ENCODE data around the gene RAPGEF5. TPM values are rescaled to one million over a fixed set of nuclear protein-coding genes. Genes with fewer than 3 reads are reported as not detected.

The RAPGEF5 gene
- total RNA-seq, 4 donors from 2014 or later: 21.2 to 27.0 (median 24.1) TPM

DNA sequence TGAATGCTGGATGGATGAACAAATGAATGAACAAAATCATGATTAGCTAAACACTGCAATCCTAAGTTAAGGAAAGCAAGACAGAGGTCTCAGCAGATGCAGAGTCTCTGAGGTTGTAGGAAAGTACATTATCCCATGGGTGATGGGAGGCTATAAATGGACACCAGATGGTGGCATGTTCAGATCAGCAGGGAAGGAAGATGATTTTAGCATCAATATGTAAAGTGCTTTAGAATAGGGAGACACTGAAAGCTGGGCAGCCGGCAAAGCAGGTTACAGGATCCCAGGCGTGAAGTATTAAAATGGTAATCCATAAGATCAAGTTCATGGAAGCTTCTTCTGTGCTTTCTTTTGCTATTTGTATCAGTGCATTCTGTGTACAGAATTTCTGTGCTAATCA, 7.9 kb upstream of the RAPGEF5 start:
- Histone ChIP-seq H3K4me3 (no peak overlapping the region), H3K9me3 (no peaks in the 10 kb centered on the region), H3K36me3 (no peaks in the 10 kb centered on the region), H3K27me3 (no peaks in the 10 kb centered on the region), H3K27ac (replicated peaks in 1 of 4) (no peak overlapping the region), H3K4me1 (no peaks in the 10 kb centered on the region)
- WGBS: 98% methylated on average over 2 of the region's 2 CpGs
- no peak for DNase-seq (ENCODE audit: extremely low spot score)
- intact Hi-C loops (cut with DNase I): no loop called here
- no peak for TF ChIP-seq EP300 (IDR thresholded peaks at IDR 0.05)
- no peak for TF ChIP-seq POLR2A (IDR thresholded peaks at IDR 0.05; ENCODE audit: low read depth)
- no peak for TF ChIP-seq CTCF (IDR thresholded peaks at IDR 0.05)
- TF ChIP-seq POLR2AphosphoS5 (IDR thresholded peaks at IDR 0.05): no peak

GRCh38 chr7:22363756-22364422, 6.9 kb upstream of the RAPGEF5 start:
- Histone ChIP-seq H3K4me3 (no peak overlapping the region), H3K9me3 (no peaks in the 10 kb centered on the region), H3K36me3 (no peaks in the 10 kb centered on the region), H3K27me3 (no peaks in the 10 kb centered on the region), H3K27ac (replicated peaks in 1 of 4) (no peak overlapping the region), H3K4me1 (no peaks in the 10 kb centered on the region)
- WGBS: 94% methylated on average over 4 of the region's 4 CpGs
- TF ChIP-seq POLR2AphosphoS5 (IDR thresholded peaks at IDR 0.05): no peak
- intact Hi-C loops (cut with DNase I): no loop called here
- DNase-seq (ENCODE audit: extremely low spot score): no peak

GRCh38 chr7:22361795-22362194, 4.8 kb upstream of the RAPGEF5 start:
- H3K27ac ChIP-seq (replicated peaks in 1 of 4): no peak overlapping the region
- H3K27me3 ChIP-seq: peaks cover 0 to 6% (median 0%) of the 10 kb centered on the region in 4 donors
- no peak overlapping the region for H3K4me3 ChIP-seq
- TF ChIP-seq POLR2A (IDR thresholded peaks at IDR 0.05; ENCODE audit: low read depth) (no peak), CTCF (IDR thresholded peaks at IDR 0.05) (no peak), EP300 (IDR thresholded peaks at IDR 0.05) (no peak), POLR2AphosphoS5 (IDR thresholded peaks at IDR 0.05) (no peak)
- no peaks in the 10 kb centered on the region for H3K36me3 ChIP-seq
- intact Hi-C loops (cut with DNase I): no loop called here
- WGBS: 63% methylated on average over 2 of the region's 2 CpGs
- no peaks in the 10 kb centered on the region for H3K9me3 ChIP-seq
- no peak for DNase-seq (ENCODE audit: extremely low spot score)
- peaks cover 4 to 10% (median 6%) of the 10 kb centered on the region in 4 donors for H3K4me1 ChIP-seq

- H3K36me3 ChIP-seq: no peaks in the 10 kb centered on the region
- intact Hi-C loops (cut with DNase I): no loop called here
- H3K4me1 ChIP-seq: peaks cover 4 to 15% (median 10%) of the 10 kb centered on the region in 4 donors
- DNase-seq (ENCODE audit: extremely low spot score): no peak
- peaks cover 0 to 11% (median 2%) of the 10 kb centered on the region in 4 donors for H3K27me3 ChIP-seq
- no peak overlapping the region for H3K4me3 ChIP-seq
- no peaks in the 10 kb centered on the region for H3K9me3 ChIP-seq
- WGBS: 87% methylated on average over 6 of the region's 6 CpGs
- no peak for TF ChIP-seq CTCF (IDR thresholded peaks at IDR 0.05)
- TF ChIP-seq POLR2A (IDR thresholded peaks at IDR 0.05; ENCODE audit: low read depth): no peak
- no peak for TF ChIP-seq POLR2AphosphoS5 (IDR thresholded peaks at IDR 0.05)
- no peak for TF ChIP-seq EP300 (IDR thresholded peaks at IDR 0.05)
- H3K27ac ChIP-seq (replicated peaks in 1 of 4): no peak overlapping the region
Observed at GRCh38 chr7:22361320-22361719, 4.4 kb upstream of the RAPGEF5 start.

GRCh38 chr7:22358820-22359697, 2.1 kb upstream of the RAPGEF5 start:
- TF ChIP-seq EP300 (IDR thresholded peaks at IDR 0.05): no peak
- TF ChIP-seq POLR2A (IDR thresholded peaks at IDR 0.05; ENCODE audit: low read depth): no peak
- TF ChIP-seq POLR2AphosphoS5 (IDR thresholded peaks at IDR 0.05): no peak
- Histone ChIP-seq H3K4me1 (peaks cover 4 to 20% (median 15%) of the 10 kb centered on the region in 4 donors), H3K9me3 (peaks cover 0 to 9% (median 4%) of the 10 kb centered on the region in 4 donors), H3K36me3 (no peaks in the 10 kb centered on the region), H3K4me3 (no peak overlapping the region), H3K27ac (replicated peaks in 1 of 4) (no peak overlapping the region), H3K27me3 (peaks cover 0 to 33% (median 5%) of the 10 kb centered on the region in 4 donors)
- intact Hi-C loops (cut with DNase I): no loop called here
- 93% methylated on average over 8 of the region's 8 CpGs for WGBS
- DNase-seq (ENCODE audit: extremely low spot score): no peak

All from esophagus muscularis mucosa (tissue), 4 donors.